Measurements from ENCODE around the gene TDRD6. TPM values are rescaled to one million over a fixed set of nuclear protein-coding genes. Genes with fewer than 3 reads are reported as not detected.

The TDRD6 gene
- total RNA-seq, 2 donors from 2014 or later = 0.09 to 0.20 TPM

GRCh38 chr6:46745973-46746372 is 58.3 kb downstream of the TDRD6 start:
- Mint-ChIP-seq H3K27ac (no peak overlapping the region), H3K36me3 (ENCODE audit: low read depth) (no peaks in the 10 kb centered on the region), H3K4me3 (no peak overlapping the region), H3K9me3 (no peaks in the 10 kb centered on the region), H3K27me3 (ENCODE audit: insufficient read depth) (peaks cover 9% of the 10 kb centered on the region), H3K4me1 (peaks cover 6% of the 10 kb centered on the region)
- Histone ChIP-seq H3K4me3 (ENCODE audit: low read length) (no peak overlapping the region), H3K9me3 (ENCODE audit: control insufficient read depth, low read length) (no peaks in the 10 kb centered on the region), H3K27ac (ENCODE audit: low read depth, low read length) (no peak overlapping the region), H3K27me3 (ENCODE audit: control insufficient read depth, insufficient read depth, low read length, poor library complexity, severe bottlenecking) (peaks cover 17% of the 10 kb centered on the region), H3K36me3 (ENCODE audit: control insufficient read depth, insufficient read depth, low read length) (no peaks in the 10 kb centered on the region), H3K4me1 (ENCODE audit: control insufficient read depth, insufficient read depth, low read length) (no peaks in the 10 kb centered on the region), H3K9ac (ENCODE audit: extremely low read depth, low read length, poor library complexity, severe bottlenecking) (no peak overlapping the region)
- 86 to 100% methylated on average over 1 to 2 of the region's 2 CpGs for WGBS, 2 experiments (ENCODE audit: insufficient coverage in 1 of 2, insufficient read length in 1 of 2)
- no peak for TF ChIP-seq CTCF (conservative IDR thresholded peaks at IDR 0.05)
- DNase-seq = no peak

- no peak for TF ChIP-seq CTCF (conservative IDR thresholded peaks at IDR 0.05)
- Mint-ChIP-seq H3K4me1 (peaks cover 6% of the 10 kb centered on the region), H3K9me3 (no peaks in the 10 kb centered on the region), H3K36me3 (ENCODE audit: low read depth) (no peaks in the 10 kb centered on the region), H3K27ac (no peak within 1 kb of the TSS), H3K4me3 (no peak within 1 kb of the TSS), H3K27me3 (ENCODE audit: insufficient read depth) (peaks cover 9% of the 10 kb centered on the region)
- Histone ChIP-seq H3K9ac (ENCODE audit: extremely low read depth, low read length, poor library complexity, severe bottlenecking) (no peak within 1 kb of the TSS), H3K36me3 (ENCODE audit: control insufficient read depth, insufficient read depth, low read length) (no peaks in the 10 kb centered on the region), H3K27ac (ENCODE audit: low read depth, low read length) (no peak within 1 kb of the TSS), H3K4me1 (ENCODE audit: control insufficient read depth, insufficient read depth, low read length) (no peaks in the 10 kb centered on the region), H3K4me3 (ENCODE audit: low read length) (no peak within 1 kb of the TSS), H3K27me3 (ENCODE audit: control insufficient read depth, insufficient read depth, low read length, poor library complexity, severe bottlenecking) (peaks cover 17% of the 10 kb centered on the region), H3K9me3 (ENCODE audit: control insufficient read depth, low read length) (no peaks in the 10 kb centered on the region)
- 67 to 69% methylated on average over 1 of the region's 1 CpG for WGBS, 2 experiments (ENCODE audit: insufficient coverage in 1 of 2, insufficient read length in 1 of 2)
- no peak for DNase-seq
Observed at GRCh38 chr6:46746696-46747095, 59.0 kb downstream of the TDRD6 start, which contains the start of gene ANKRD66. ANKRD66 (plus strand) TSS chr6:46746933; CDS start chr6:46751949, 5,016 bp downstream.

GRCh38 chr6:46748940-46749503 is 61.3 kb downstream of the TDRD6 start:
- H3K27me3 ChIP-seq (ENCODE audit: control insufficient read depth, insufficient read depth, low read length, poor library complexity, severe bottlenecking) = peaks cover 17% of the 10 kb centered on the region
- H3K4me3 Mint-ChIP-seq = no peak overlapping the region
- no peaks in the 10 kb centered on the region for H3K9me3 Mint-ChIP-seq
- H3K36me3 ChIP-seq (ENCODE audit: control insufficient read depth, insufficient read depth, low read length) = no peaks in the 10 kb centered on the region
- H3K4me1 ChIP-seq (ENCODE audit: control insufficient read depth, insufficient read depth, low read length) = no peaks in the 10 kb centered on the region
- WGBS, 2 experiments (ENCODE audit: insufficient coverage in 1 of 2, insufficient read length in 1 of 2) = 76 to 92% methylated on average over 2 to 5 of the region's 5 CpGs
- H3K4me3 ChIP-seq (ENCODE audit: low read length) = no peak overlapping the region
- H3K9me3 ChIP-seq (ENCODE audit: control insufficient read depth, low read length) = no peaks in the 10 kb centered on the region
- no peak overlapping the region for H3K27ac Mint-ChIP-seq
- peaks cover 6% of the 10 kb centered on the region for H3K4me1 Mint-ChIP-seq
- no peaks in the 10 kb centered on the region for H3K36me3 Mint-ChIP-seq (ENCODE audit: low read depth)
- DNase-seq = no peak
- no peak for TF ChIP-seq CTCF (conservative IDR thresholded peaks at IDR 0.05)
- H3K9ac ChIP-seq (ENCODE audit: extremely low read depth, low read length, poor library complexity, severe bottlenecking) = no peak overlapping the region
- no peak overlapping the region for H3K27ac ChIP-seq (ENCODE audit: low read depth, low read length)
- peaks cover 9% of the 10 kb centered on the region for H3K27me3 Mint-ChIP-seq (ENCODE audit: insufficient read depth)
